ENCODE data around the gene TMEM30B.

DNA sequence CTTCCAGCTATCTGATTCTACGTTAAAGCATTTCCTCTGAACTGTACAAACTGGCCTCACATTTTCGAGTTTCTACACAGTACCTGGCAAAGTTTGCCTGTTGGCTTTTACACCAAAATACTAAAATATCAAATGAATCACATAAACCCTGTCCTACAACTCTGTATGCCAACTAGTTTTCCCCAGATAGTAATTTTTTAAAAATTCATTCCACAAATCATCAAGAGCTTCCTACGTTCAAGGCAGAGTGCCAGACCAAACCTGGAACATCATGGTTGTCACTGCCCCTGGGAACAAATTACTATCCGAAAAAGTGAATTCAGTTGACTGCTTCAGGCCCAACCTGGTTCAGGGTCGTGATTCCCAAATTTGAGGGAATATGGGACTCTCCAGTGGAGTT lies 2.1 kb downstream of the TMEM30B start:
- TF ChIP-seq ZNF384 (IDR thresholded peaks at IDR 0.05) (no peak), HDGF (IDR thresholded peaks at IDR 0.05; ENCODE audit: borderline replicate concordance) (no peak), FOXM1 (IDR thresholded peaks at IDR 0.05; ENCODE audit: borderline replicate concordance) (no peak), ELF4 (IDR thresholded peaks at IDR 0.05) (no peak)
